Measurements from ENCODE around the gene SLC9A8. TPM values are rescaled to one million over a fixed set of nuclear protein-coding genes. Genes with fewer than 3 reads are reported as not detected.
"Not testable (repeated sequence)": the region's sequence is repeated elsewhere in the genome, so short reads cannot be mapped to it uniquely, and the experiment has no call there.

Gene SLC9A8
- total and polyA plus RNA-seq, 2 experiments from 2014 or later = 4.2 to 5.0 TPM

DNA sequence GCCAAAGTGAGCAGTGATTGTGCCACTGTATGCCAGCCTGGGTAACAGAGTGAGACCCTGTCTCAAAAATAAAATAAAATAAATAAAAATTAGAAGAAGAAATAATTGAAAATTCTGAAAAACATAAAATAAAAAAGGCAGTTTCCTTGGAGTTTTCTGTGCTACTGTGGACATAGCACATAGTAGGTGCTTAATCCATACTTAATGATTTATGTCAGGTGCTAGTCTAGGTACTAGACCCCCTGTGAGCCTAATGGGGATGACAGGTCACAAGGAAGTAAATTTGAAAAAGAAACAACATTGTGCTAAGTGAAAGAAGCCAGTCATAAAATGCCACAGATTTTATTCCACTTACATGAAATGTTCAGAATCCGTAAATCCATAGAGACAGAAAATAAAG is 9.2 kb upstream of the SLC9A8 start:
- Histone ChIP-seq H3K9me2 (ENCODE audit: insufficient read depth) (no peaks in the 10 kb centered on the region), H2AFZ (no peak overlapping the region), H3K9ac (no peak overlapping the region), H4K20me1 (ENCODE audit: insufficient read depth) (no peaks in the 10 kb centered on the region), H3K4me1 (ENCODE audit: insufficient read depth) (no peaks in the 10 kb centered on the region), H3K27me3 (replicated peaks; ENCODE audit: insufficient read depth) (no peaks in the 10 kb centered on the region), H3K9me3 (ENCODE audit: low read depth) (no peaks in the 10 kb centered on the region), H3K27ac (no peak overlapping the region), H3K4me3 (no peak overlapping the region), H3K4me2 (ENCODE audit: unreplicated experiment) (no peak overlapping the region), H3K36me3 (ENCODE audit: low read depth) (no peaks in the 10 kb centered on the region), H3K79me2 (ENCODE audit: insufficient read depth) (no peaks in the 10 kb centered on the region), H3F3A (ENCODE audit: insufficient read depth) (no peaks in the 10 kb centered on the region)
- DNase-seq = no peak
- in situ Hi-C loops (cut with MboI) = no loop called here
- 57 to 67% methylated on average over 1 of the region's 1 CpG for WGBS, 2 experiments (ENCODE audit: low coverage in 1 of 2, low lambda C conversion rate in 2 of 2, missing lambda C conversion rate in 2 of 2)
- TF ChIP-seq EZH2 (IDR thresholded peaks at IDR 0.05; ENCODE audit: insufficient read depth, poor library complexity, severe bottlenecking) (no peak), EZH2phosphoT487 (IDR thresholded peaks at IDR 0.05; ENCODE audit: insufficient read depth, low read depth) (no peak)

- Histone ChIP-seq H3K9me2 (ENCODE audit: insufficient read depth) (no peaks in the 10 kb centered on the region), H3K9ac (no peak overlapping the region), H2AFZ (no peak overlapping the region), H3K4me1 (ENCODE audit: insufficient read depth) (no peaks in the 10 kb centered on the region), H4K20me1 (ENCODE audit: insufficient read depth) (no peaks in the 10 kb centered on the region), H3K27me3 (replicated peaks; ENCODE audit: insufficient read depth) (no peaks in the 10 kb centered on the region), H3F3A (ENCODE audit: insufficient read depth) (no peaks in the 10 kb centered on the region), H3K4me3 (no peak overlapping the region), H3K9me3 (ENCODE audit: low read depth) (no peaks in the 10 kb centered on the region), H3K4me2 (ENCODE audit: unreplicated experiment) (no peak overlapping the region), H3K36me3 (ENCODE audit: low read depth) (no peaks in the 10 kb centered on the region), H3K79me2 (ENCODE audit: insufficient read depth) (no peaks in the 10 kb centered on the region), H3K27ac (no peak overlapping the region)
- TF ChIP-seq EZH2 (IDR thresholded peaks at IDR 0.05; ENCODE audit: insufficient read depth, poor library complexity, severe bottlenecking) = no peak
- TF ChIP-seq EZH2phosphoT487 (IDR thresholded peaks at IDR 0.05; ENCODE audit: insufficient read depth, low read depth) = no peak
- DNase-seq = no peak
- 56 to 58% methylated on average over 3 of the region's 3 CpGs for WGBS, 2 experiments (ENCODE audit: low coverage in 1 of 2, low lambda C conversion rate in 2 of 2, missing lambda C conversion rate in 2 of 2)
- in situ Hi-C loops (cut with MboI) = no loop called here
Measured at GRCh38 chr20:49804364-49804763, 8.3 kb upstream of the SLC9A8 start.

GRCh38 chr20:49805224-49805876 is 7.3 kb upstream of the SLC9A8 start:
- H3K9me3 ChIP-seq (ENCODE audit: low read depth); in situ Hi-C loops (cut with MboI); H3F3A ChIP-seq (ENCODE audit: insufficient read depth); H3K27ac ChIP-seq; H3K27me3 ChIP-seq (replicated peaks; ENCODE audit: insufficient read depth); H3K79me2 ChIP-seq (ENCODE audit: insufficient read depth); H2AFZ ChIP-seq; H3K9me2 ChIP-seq (ENCODE audit: insufficient read depth); H3K4me3 ChIP-seq; H3K9ac ChIP-seq; H3K4me2 ChIP-seq (ENCODE audit: unreplicated experiment); H3K36me3 ChIP-seq (ENCODE audit: low read depth); DNase-seq; H3K4me1 ChIP-seq (ENCODE audit: insufficient read depth); H4K20me1 ChIP-seq (ENCODE audit: insufficient read depth): not testable (repeated sequence)
- WGBS, 2 experiments (ENCODE audit: low coverage in 1 of 2, low lambda C conversion rate in 2 of 2, missing lambda C conversion rate in 2 of 2) = 83 to 87% methylated on average over 10 of the region's 11 CpGs

GRCh38 chr20:49808753-49809152 is 3.9 kb upstream of the SLC9A8 start:
- no peaks in the 10 kb centered on the region for H3K9me3 ChIP-seq (ENCODE audit: low read depth)
- no peaks in the 10 kb centered on the region for H4K20me1 ChIP-seq (ENCODE audit: insufficient read depth)
- no peak overlapping the region for H3K9ac ChIP-seq
- H2AFZ ChIP-seq = no peak overlapping the region
- H3K4me3 ChIP-seq = no peak overlapping the region
- in situ Hi-C loops (cut with MboI) = no loop called here
- H3K36me3 ChIP-seq (ENCODE audit: low read depth) = no peaks in the 10 kb centered on the region
- 85 to 87% methylated on average over 8 of the region's 8 CpGs for WGBS, 2 experiments (ENCODE audit: low coverage in 1 of 2, low lambda C conversion rate in 2 of 2, missing lambda C conversion rate in 2 of 2)
- no peaks in the 10 kb centered on the region for H3K27me3 ChIP-seq (replicated peaks; ENCODE audit: insufficient read depth)
- H3K4me1 ChIP-seq (ENCODE audit: insufficient read depth) = peaks cover 6% of the 10 kb centered on the region
- DNase-seq = no peak
- no peak for TF ChIP-seq EZH2phosphoT487 (IDR thresholded peaks at IDR 0.05; ENCODE audit: insufficient read depth, low read depth)
- TF ChIP-seq EZH2 (IDR thresholded peaks at IDR 0.05; ENCODE audit: insufficient read depth, poor library complexity, severe bottlenecking) = no peak
- no peak overlapping the region for H3K4me2 ChIP-seq (ENCODE audit: unreplicated experiment)
- H3K9me2 ChIP-seq (ENCODE audit: insufficient read depth) = no peaks in the 10 kb centered on the region
- peaks cover 6% of the 10 kb centered on the region; the same call in 1 of the 2 replicates for H3K79me2 ChIP-seq (ENCODE audit: insufficient read depth)
- no peak overlapping the region for H3K27ac ChIP-seq
- H3F3A ChIP-seq (ENCODE audit: insufficient read depth) = peaks cover 20% of the 10 kb centered on the region
